CD4-positive, alpha-beta T cell treated with Interleukin-12 subunit alpha and Interleukin-12 subunit beta, for 1 hour (primary cell): ENCODE results near the gene GP1BB.
"Not testable (repeated sequence)": the region's sequence is repeated elsewhere in the genome, so short reads cannot be mapped to it uniquely, and the experiment has no call there.

Source experiments
- DNase-seq: peaks from one replicate; pipeline ENCODE4 v3.0.0-alpha.2; 2020

The GP1BB gene

DNA sequence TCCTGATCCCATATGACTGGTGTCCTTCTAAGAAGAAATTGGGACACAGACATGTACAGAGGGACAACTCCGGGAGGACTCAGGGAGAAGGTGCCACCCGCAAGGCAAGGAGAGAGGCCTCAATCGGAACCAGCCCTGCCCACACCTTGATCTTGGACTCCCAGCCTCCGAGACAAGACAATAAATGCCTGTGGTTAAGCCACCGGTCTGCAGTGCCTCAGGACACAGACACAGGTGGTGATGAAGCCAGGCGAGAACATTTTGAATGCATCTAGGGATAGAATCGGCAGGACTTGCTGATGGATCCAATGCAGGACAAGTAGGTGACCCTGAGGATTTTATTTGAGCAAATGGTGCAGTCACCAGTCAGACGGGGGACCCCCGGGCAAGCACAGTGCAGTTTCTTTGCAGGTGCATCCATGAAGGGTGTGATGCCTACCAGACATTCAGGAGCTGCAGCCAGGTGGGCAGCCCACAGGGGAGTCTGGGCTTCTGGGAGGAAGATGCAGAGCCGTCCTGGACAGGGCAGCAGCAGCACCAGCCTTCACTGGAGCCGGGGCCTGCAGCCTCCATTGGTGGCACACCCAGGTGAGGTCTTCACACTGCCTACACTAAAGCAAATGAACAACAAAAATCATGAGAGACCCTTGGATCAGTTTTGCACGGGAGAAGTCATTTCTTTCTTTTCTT, 29.2 kb upstream of the GP1BB start:
- DNase-seq = no peak

DNA sequence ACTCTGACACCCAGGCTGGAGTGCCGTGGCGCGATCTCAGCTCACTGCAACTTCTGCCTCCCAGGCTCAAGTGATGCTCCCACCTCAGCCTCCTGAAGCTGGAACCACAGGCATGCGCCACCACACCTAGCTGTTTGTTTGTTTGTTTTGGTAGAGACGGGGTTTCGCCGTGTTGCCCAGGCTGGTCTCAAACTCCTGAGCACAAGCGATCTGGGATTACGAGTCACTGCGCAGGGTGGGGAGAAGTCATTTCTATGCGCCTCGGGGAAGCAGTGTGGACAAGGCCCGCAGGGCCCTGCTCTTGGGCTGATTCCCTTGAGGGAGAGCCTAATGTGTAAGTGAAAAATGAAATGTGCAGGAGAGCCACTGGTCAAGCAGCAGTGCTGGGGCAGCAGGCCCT, 28.6 kb upstream of the GP1BB start:
- DNase-seq = no peak

DNA sequence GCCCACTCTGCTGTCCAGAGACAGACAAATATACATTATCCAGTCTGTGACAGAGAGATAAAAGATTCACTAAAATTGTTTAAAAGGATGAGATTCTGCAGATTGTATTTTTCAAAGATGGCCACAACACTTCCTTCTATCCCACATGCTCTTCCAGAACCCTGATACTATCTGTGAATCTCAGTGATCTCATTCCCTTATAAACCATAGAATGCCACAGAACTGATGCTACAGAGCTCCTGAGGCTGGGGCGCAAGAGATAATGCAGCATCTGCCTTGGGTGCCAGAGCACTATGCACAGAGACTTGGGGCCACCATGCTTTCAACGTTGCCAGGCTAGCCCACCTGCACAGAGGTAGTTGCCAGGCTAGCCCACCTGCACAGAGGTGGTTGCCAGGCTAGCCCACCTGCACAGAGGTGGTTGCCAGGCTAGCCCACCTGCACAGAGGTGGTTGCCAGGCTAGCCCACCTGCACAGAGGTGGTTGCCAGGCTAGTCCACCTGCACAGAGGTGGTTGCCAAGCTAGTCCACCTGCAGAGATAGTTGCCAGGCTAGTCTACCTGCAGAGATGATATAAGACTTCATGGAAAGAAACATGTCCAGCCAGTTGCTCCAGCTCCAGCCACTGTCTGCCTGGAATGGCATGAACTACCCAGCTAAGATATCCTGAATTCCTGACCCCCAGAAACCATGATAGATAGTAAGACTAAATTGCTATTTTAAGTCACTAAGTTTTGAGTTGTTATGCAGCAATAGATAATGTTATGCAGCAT, 26.6 kb upstream of the GP1BB start:
- DNase-seq = no peak

- DNase-seq = not testable (repeated sequence)
Measured at GRCh38 chr22:19697871-19698270, 25.5 kb upstream of the GP1BB start.

DNA sequence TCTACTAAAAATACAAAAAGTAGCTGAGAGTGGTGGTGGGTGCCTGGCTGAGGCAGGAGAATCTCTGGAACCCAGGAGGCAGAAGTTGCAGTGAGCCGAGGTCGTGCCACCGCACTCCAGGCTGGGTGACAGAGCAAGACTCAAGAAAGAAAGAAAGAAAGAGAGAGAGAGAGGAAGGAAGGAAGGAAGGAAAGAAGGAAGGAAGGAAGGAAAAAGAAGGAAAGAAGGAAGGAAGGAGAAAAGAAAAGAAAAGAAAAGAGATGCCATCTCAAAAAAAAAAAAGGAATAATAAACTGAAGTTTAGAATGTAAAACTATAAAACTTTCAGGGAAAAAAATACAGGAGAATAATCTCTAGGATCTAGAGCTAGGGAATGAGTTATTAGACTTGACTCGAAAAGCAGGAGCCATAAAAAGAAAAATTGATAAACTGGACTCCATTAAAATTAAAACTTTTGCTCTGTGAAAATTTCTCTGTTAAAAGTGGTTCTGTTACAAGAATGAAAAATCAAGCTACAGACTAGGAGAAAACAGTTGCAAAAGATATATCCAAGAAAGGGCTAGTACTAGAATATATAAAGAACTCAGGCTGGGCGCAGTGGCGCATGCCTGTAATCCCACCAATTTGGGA, 22.4 kb upstream of the GP1BB start:
- DNase-seq = no peak

DNA sequence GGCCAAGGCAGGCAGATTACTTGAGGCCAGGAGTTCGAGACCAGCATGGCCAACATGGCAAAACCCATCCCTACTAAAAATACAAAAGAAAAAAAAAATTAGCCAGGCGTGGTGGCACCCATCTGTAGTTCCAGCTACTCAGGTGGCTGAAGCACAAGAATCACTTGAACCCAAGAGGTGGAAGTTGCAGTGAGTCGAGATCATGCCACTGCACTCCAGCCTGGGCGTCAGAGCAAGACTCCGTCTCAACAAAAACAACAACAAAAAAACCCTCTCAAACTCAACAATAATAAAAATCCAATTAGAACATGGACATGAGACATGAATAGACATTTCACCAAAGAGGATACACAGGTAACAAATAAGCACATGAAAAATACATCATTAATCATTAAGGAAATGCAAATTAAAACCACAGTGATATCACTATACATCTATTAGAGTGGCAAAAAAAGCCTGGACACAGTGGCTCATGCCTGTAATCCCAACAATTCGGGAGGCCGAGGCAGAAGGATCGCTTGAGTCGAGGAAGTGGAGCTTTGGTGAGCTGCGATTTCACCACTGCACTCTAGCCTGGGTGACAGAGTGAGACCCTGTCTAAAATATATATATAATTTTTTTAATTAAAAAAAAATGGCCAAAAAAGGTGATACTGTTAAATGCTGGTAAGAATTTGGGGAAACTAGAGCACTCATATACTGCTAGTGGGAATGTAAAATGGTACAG, 21.8 kb upstream of the GP1BB start:
- DNase-seq = no peak

DNA sequence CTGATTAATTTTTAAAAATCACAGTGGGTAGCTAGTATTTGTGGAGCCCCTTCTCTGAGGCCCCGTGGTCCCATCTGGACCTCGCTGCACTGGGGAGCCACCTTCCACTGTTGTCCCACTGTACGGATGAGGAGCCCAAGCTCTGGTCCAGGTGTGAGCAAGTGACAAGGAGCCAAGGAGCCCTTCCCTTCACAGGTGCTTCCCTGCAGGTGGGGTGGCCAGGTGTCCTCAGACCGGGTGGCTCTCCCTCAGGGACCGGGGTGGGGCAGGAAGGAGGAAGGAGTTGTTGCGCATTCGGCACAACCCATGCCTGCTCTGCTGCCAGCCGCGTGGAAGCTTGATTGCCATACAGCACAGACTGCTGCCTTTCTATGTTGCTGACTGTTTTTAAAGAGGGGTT, 19.5 kb upstream of the GP1BB start:
- DNase-seq = no peak

- DNase-seq = no peak
Measured at GRCh38 chr22:19704355-19705015, 18.9 kb upstream of the GP1BB start.

DNA sequence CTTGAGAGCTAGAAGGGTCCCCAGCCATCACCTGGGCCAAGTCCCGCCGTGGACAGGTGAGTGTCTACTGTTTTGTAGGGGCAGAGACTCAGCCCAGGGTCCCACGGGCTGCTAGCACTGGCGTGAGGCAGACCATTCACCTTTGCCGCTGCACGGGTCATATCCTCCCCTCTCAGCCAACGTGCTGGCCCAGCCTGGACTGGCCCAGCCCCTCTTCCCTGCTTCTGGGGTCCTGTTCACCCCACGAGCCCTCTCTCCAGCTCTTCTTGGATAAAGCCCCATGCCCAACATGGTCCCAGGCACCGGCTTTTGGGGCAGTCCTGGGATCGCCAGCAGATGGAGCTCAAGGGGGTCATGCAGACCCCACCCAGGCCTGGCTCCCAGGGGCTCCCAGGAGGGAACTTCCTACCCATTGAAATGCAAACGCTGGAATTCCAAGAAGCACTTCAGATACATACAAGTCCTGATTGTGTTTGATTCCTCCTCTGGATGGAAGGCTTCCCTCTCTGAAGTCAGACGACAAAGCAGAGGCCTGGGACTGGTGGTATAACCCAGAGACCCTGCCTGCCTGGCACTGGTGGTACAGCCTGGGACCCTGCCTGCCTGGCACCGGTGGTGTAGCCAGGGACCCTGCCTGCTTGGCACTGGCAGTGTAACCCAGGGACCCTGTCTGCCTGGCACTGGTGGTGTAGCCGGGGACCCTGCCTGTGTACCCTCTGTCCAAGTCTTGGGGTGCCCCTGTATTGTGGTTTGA, 18.0 kb upstream of the GP1BB start:
- no peak for DNase-seq

DNA sequence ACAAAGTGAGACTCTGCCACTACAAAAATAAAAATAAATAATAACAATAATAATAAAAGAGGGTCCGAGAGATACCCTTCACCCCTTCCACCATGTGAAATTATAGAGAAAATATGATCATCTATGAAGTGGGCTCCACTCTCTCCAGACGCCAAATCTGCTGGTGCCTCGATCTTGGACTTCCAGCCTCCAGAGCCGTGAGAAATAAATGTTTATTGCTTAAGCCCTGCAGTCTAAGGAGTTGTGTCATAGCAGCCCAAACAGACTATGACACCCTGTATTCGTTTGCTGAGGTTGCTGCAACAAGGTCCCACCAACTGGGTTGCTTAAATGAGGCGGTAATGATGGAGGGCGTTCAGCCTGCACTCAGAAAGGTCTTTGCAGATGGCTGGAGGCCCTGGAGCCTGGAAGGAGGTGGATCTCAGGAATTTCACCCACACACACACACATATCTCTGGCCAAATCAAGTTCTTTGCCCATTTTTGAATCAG, 16.6 kb upstream of the GP1BB start:
- DNase-seq = no peak

GRCh38 chr22:19707347-19708290, 15.7 kb upstream of the GP1BB start:
- no peak for DNase-seq

- DNase-seq = no peak
Measured at GRCh38 chr22:19708321-19709011, 14.9 kb upstream of the GP1BB start.

GRCh38 chr22:19709063-19709769, 14.1 kb upstream of the GP1BB start:
- DNase-seq = no peak

DNA sequence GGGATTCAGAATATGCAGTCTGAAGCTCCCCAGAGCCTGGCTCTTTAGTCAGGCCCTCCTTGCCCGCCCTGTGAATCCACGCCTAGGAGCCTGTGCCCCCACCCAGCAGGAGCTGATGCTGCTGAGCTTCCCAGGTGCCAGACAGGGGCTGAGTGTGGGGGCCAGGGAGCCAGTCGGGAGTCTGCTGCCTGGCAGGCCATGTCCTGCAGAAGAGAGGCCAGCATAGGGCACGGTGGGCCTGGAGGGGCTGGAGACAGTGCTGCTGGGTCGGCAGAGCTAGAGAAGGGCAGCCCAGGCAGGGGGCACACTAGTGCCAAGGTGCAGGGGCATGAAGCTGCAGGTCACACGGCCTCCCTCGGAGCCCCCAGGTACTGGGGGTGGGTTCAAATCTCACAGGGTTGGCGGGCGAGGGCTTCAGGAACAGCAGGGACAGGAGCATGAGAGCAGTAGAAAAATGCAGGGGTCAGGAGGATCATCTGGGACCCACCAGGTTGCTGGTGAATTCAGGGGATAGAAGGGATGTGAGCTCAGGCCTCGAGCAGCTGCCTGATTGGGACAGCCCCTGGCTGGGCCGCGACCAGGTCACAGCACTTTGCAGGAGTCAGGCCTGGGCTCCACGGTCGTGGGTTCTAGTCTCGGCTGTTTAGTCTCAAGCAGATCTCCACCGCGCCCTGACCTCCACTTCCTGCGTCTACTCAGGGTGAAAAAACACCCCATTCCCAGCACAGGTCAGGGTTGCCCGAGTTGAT, 13.1 kb upstream of the GP1BB start:
- no peak for DNase-seq

- DNase-seq = no peak
Measured at GRCh38 chr22:19710769-19711106, 12.6 kb upstream of the GP1BB start.

DNA sequence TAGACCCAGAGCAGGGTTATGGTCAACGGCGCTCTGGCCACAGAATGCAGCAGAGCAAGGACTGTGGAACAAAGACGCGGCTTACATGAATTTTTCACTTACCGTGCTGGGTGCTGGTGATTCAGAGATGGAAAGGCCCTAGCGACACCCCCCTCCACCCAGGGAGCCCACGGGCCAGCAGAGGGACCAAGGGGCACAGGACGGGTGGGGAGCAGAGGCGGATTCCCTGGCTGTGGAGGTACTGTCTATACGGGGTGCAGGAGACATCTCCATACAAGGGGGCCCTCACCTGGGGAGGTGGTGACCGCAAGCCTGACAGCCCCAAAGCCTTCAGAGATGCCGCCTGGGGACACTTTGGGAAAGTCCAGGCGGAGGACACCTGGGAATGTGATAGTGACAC, 10.1 kb upstream of the GP1BB start:
- no peak for DNase-seq

DNA sequence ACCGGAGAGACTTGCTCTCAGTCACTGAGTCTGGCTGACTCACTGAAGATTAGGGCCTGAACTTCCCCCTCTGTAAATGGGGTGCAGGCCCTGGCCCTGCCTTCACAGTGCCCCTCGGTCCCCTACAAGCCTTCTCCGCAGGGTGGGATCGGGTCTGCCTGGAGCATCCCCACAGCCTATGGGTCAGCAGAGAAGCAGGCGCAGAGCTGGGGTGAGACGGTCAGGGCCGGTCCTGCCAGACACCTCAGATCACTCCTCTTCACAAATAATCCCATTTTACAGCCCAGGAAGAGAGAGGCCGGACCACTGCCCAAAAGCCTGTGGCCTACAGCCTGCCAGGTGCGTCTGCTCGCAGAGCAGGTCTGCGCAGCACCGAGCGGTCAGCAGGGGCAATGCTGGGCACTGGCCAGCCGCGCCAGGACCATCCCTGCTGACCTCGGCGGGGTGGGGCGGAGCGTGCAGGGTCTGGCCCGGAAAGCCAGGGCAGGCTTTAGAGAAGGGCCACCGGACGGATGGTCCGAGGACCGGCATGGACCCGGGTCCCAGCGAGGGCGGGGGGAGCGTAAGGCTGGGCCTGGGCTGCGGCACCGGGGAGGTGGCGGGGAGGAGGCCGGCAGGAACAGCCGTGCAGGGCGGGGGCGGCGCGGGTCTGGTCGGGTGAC, 9.6 kb upstream of the GP1BB start:
- DNase-seq = no peak
